HG02759 (cell line): Measurements from ENCODE around the gene GLG1.
A peak's percentile ranks its signal among the peaks of the same experiment; 100 is the strongest.
"Not testable (repeated sequence)": the region's sequence is repeated elsewhere in the genome, so short reads cannot be mapped to it uniquely, and the experiment has no call there.

Experiments
- ATAC-seq: cut with Tn5 transposase; IDR thresholded peaks from one replicate; pipeline ENCODE4 v1.9.1; 2021; ENCODE audit warnings: mild to moderate bottlenecking, moderate library complexity; ENCODE audit not compliant: unreplicated experiment

Gene GLG1

DNA sequence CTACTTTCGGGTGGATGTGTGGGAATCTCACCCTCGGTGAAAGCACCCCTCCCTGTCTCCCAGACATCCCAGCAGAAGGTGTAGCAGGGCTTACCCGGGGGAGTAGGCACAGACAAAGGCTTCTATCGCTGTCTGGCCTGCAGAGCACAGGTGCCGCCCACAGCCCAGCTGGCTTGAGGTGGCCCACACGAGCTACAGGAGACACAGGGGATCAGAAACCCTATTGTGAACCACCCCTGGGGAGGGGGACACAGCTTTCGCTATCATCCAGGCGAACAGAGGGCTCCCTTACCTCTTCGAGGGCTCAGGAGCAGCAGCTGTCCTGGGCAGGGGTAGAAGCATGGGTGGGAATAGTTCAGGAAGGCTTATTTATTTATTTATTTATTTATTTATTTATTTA, 193.4 kb downstream of the GLG1 start:
- ATAC-seq: not testable (repeated sequence)

DNA sequence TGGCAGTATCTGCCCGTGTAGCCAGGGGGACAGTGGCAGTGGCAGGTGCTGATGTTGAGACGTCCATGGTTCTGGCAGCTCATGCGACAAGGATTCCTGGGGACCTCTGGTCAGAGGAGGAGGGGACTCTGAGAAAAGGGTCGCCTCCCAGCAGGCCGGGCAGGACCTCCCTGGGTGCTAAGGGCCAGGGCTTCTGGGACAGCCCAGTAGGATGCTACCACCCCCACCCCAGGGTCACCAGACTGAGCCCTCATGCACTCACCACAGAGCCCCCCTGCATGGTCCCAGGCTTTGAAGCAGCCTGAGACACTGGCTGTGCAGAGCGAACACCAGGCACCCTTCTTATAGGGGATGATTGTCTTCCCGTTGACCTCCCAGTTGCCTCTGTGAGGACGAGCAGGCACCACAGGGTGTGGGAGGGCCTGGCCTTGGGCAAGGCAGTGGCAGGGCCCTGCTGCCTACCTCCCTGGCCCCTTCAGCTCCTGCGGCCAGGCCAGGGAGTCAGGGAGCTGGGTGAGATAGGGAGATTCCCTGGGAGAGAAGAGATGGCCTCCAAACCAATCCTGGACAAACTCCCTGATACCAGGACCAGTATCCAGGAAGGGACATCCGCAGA, 194.0 kb downstream of the GLG1 start:
- ATAC-seq: not testable (repeated sequence)

DNA sequence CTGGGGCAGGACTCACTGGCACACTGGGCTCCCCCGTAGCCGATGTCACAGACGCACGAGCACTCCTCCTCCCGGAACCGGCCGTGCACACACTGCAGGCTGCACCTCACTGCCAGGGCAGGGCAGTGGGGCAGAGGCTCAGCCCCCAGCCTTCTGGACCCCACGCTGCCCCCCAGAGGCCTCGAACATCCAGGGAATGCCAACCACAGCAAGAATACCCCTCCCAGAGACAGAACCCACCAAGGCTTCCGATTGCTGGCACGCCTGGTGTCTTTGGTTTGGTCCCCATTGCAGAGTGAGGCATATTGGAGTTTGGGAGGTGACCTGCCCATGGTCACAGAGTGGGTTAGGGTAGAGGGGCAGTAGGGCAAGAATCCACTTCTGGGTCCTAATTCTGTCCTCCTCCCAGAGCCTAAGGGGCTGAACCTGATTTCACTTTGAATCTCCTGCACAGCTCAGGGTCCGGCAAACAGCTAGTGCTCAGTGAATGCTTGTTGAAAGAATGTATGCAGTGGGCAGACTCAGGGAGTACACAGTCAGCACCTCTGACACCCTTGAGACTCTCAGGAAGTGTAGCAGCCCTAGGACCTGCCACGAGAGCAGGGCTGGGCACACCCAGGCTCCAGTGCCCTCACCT, 194.7 kb downstream of the GLG1 start:
- not testable (repeated sequence) for ATAC-seq

DNA sequence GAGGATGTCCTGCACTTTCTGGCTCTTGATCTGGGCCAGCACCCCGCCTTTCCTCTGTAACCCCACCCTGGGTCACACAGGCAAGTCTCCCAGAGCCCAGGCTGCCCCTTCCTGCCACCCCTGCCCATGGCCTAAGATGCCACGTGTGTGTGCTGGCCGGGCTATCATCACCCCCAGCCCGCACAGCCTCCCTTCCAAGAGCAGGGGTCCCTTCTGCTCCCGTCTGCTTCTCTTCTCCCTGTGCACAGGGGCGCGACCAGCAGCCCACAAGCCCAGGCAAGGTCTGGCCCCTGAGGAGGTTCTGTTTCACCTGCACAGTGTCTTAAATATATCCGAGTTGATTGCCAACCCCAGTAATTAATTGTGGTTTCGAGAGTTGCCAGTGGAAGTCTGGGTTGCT, 195.9 kb downstream of the GLG1 start:
- not testable (repeated sequence) for ATAC-seq

DNA sequence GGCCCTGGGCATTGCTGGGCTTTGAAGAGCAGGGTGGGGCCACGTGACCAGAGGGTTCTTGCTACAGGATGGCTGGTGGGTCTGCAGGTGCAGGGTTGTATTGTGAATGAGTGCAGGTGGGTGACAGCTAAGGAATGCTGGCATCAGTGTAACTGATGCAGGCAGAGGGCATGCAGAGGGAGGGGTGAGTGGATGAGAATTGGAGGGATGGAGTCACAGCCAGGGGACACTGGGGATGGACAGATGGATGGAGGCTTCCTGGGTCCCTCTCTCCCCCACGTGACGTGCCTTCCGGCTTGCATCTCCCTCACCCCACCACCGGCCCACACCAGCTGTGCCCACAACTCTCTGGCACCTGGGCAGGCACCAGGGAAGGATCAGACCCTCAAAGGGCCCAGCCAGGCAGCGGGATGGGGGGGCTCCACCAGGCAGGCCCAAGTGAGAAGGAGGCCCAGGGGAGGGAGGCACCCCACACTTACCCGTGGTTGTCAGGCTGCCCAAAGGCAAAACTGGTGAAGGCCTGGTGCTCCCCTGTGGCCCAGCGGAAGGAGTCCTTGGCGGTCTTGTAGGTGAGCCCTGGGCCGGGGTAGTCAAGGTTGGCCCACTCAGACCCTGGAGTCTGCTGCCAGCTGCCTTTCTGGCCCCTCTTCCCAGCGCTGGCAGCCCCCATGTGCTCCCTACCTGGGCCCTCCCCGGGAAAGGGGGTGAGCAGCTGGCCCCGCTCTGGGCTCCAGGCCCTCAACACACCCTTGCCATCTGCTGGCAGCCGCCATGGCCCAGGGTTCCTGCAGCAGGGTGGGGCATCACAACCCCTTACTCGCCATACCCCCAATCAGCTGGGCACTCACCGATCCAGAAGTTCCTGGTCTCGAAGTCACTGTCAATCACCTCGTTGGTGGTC, 196.6 kb downstream of the GLG1 start:
- not testable (repeated sequence) for ATAC-seq

DNA sequence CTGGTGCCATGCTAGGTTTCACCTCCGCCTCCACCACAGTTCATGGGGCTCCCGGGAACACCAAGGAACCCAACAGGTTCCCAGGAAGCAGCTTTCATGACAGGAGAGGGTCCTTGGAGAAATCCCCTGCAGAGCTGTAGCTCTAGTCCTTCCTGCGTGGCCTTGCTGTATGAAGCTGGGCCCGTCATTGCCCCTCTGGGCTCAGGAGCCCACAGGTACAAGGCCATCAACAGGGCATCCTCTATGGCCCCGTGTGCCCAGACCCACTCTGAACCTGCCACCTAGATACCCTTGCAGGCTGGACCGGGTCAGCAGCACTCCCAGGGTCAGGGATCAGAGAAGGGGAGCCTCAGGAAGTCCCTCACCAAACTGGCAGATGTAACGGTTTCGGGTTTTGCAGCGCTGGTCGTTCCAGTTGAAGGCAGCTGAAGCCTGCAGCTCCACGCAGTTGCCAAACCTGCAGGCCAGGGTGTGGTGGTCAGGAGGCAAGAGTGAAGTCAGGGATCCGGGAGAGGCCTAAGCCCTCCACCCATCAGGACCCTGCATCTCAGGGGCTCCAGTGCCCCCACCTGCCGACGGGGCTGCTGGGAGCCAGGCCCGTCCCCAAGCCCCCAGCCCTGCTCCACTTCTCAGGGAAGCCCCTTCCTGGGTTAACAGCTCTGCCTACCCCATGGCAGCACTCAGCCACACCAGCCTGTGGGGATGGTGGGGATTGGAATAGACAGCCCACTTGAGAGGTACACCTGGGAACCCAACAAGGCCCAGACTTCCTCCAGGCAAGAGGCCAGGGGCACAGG, 197.5 kb downstream of the GLG1 start:
- not testable (repeated sequence) for ATAC-seq

DNA sequence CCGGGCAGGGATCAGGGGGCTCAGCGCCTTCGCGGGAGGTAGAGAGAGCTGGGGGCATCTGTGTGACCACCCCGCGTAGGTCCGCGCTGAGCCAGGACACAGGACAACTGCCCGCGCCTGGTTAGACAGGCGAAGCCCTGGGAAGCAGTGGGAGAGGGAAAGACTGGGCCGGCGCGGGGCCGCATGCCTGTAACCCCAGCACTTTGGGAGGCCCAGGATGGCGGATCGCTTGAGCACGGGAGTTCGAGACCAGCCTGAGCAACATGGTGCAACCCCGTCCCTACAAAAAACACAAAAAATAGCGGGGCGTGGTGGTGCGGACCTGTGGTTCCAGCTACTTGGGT, 199.6 kb downstream of the GLG1 start:
- ATAC-seq: peak; percentile 6

DNA sequence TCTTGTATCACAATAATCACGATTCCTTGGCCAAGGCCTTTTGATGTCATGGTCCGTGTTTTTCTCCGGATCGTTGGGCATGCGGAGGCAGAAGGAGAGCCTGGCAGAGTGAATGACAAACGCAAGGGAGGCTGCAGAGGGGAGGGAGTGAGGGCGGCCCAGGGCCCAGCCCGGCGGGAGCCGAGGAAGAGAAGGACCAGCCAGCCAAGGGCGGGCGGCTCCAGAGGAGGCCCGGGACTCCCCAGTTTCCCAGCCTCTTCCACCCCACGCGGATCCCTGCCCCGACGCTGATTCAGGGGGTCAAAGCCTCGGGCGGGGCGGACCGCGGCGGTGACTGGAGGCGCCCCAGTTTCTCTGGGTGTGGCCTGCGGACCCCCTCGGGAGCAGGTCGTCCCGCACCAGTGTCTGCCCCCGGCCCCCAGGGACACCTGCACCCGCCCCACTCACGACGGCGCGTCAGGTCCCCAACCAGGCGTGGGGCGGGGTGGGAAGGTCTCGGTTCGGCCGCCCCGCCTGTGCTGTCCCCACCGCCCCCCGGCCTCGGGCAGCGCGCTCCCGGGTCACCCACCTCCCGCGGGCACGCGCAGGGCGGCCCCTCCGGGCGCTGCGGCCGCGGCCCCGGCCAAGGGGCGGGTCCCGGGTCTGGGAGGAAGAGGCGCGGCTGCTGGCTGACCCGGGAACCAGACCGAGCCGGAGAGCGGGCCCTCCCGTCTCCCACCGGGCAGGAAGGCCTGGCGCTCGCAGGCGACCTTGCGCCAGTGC, 200.1 kb downstream of the GLG1 start:
- ATAC-seq: peak; percentile 62

DNA sequence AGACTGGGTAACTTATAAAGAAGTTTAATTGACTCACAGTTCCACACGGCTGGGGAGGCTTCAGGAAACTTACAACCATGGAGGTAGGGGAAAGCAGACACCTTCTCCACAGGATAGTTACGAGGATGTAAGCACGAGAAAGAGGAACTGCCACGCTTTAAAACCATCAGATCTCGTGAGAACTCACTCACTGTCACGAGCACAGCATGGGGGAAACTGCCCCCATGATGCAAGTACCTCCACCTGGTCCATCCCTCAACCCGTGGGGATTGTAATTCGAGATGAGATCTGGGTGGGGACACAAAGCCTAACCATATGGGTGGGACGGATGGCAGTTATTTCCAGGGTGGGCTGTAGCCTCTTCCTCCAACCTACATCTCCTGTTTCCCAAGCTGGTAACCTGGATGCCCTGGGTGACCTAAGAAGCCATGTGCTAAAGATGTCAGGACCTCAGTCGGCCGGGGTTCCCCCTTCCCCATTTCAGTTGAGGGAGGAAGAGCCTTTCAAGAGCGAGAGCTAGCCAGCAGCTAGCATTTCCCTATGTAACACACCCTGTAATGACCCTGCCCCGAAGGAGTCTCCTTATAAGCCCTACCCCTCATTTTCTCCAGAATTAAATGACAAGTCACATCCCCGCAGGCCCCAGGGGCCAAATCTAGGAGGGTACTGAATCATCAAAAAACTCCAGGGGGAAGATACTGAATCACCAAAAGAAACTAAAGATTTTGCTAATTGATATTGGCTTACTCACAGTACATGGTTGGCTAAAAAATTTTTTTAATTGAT, 202.6 kb downstream of the GLG1 start:
- ATAC-seq: not testable (repeated sequence)

DNA sequence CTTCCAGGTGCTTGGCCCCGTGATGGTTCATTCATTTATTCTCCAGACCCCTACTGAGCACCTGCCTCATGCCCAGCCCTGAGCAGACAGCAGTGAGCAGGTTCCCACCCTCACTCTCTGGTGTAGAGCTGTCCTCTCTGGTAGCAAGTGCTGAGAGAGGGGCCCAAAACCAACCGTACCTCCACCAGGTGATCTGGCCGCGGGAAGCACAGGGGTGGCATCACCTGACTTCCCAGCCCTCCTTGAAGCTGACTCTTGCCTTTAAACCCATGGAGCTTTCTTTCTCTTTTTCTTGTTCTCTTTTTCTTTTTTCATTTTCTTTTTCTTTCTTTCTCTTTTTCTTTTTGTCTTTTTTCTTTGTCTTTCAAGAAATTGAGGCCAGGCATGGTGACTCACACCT, 206.7 kb downstream of the GLG1 start:
- not testable (repeated sequence) for ATAC-seq

DNA sequence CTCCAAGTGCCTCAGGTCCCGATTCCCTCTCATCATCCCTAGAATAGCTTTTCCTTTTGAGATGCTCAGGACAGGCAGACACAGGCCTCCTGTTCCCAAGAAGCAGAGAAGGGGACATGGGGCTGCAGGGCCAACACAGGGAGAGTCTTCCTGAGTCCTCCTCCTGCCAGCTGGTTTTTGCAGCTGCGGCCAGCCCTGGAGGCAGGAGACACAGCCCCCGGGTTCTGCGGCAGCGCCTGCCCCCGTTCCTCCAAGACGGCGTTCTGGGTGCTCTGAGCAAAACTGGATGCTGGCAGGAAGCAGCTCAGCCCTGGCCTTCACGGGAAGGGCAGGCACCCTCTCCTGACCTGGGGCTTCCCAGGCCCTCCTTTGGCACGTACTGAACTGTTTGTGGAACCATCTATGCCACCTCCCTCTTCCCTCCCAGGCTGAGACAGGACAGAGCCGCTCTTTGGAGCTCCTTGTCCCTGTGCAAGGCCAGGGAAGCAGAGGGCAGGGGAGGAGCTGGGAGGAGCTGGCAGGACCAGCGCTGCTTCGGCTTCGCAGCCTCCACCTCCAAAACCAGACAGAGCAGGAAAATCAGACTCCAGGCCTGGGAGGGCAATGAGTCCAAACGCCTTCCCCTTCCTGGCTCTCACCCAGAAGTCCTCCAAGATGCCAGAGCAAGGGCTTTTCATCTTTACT, 208.6 kb downstream of the GLG1 start:
- ATAC-seq: not testable (repeated sequence)
